WTC11 (cell line): Measurements from ENCODE around the gene RMC1. TPM values are rescaled to one million over a fixed set of nuclear protein-coding genes. Genes with fewer than 3 reads are reported as not detected.
"Not testable (repeated sequence)": the region's sequence is repeated elsewhere in the genome, so short reads cannot be mapped to it uniquely, and the experiment has no call there.

Source experiments
- ATAC-seq: fragments of 200-7000 bp; cut with Tn5 transposase; 2 replicates; pipeline ENCODE4 v1.10.0; 2021; ENCODE audit warnings: mild to moderate bottlenecking, moderate library complexity
- CTCF ChIA-PET: fragments of 300-600 bp; sonication (Branson Sonifier 250); formaldehyde crosslinking; loops from one replicate; lab custom pipeline; 2021; ENCODE audit warnings: antibody characterized with exemption; lab: Charles Lee
- POLR2A ChIA-PET: fragments of 350-600 bp; sonication (Branson Sonifier 250); formaldehyde crosslinking; loops from one replicate; lab custom pipeline; 2021; ENCODE audit warnings: antibody characterized with exemption; lab: Charles Lee
- DNase-seq: peaks from one replicate; pipeline ENCODE4 v3.0.0; 2021; ENCODE audit warnings: low spot score
- H3K27ac Mint-ChIP-seq: 2 replicates; pipeline ENCODE4 v1.8.0; 2021; ENCODE audit warnings: mixed read lengths
- H3K27me3 Mint-ChIP-seq: 2 replicates; pipeline ENCODE4 v1.8.0; 2021; ENCODE audit warnings: low read depth, mild to moderate bottlenecking, moderate library complexity, mixed read lengths
- H3K36me3 Mint-ChIP-seq: 2 replicates; pipeline ENCODE4 v1.8.0; 2021; ENCODE audit warnings: mixed read lengths
- H3K4me1 Mint-ChIP-seq: 2 replicates; pipeline ENCODE4 v1.8.0; 2022; ENCODE audit warnings: mixed read lengths
- H3K4me3 Mint-ChIP-seq: 2 replicates; pipeline ENCODE4 v1.8.0; 2021; ENCODE audit warnings: mild to moderate bottlenecking, moderate library complexity, mixed read lengths
- H3K9me3 Mint-ChIP-seq: 2 replicates; pipeline ENCODE4 v1.8.0; 2021; ENCODE audit warnings: mixed read lengths
- ATF6 ChIP-seq: sonication (generic); formaldehyde crosslinking; IDR thresholded peaks from 2 replicates; pipeline ENCODE4 v1.8.1; 2023; ENCODE audit warnings: mild to moderate bottlenecking, missing genetic modification reagents
- CDX4 ChIP-seq: fragments of 250-450 bp; sonication (Bioruptor Pico); IDR thresholded peaks from 2 replicates; pipeline ENCODE4 v1.9.0; 2021; ENCODE audit warnings: moderate library complexity, mild to moderate bottlenecking, inconsistent platforms, borderline replicate concordance
- NFYB ChIP-seq: sonication (generic); formaldehyde crosslinking; conservative IDR thresholded peaks from 2 replicates; pipeline ENCODE4 v1.8.0; 2022; ENCODE audit warnings: low read depth, missing genetic modification reagents
- NR1H2 ChIP-seq: sonication (generic); formaldehyde crosslinking; IDR thresholded peaks from 2 replicates; pipeline ENCODE4 v1.9.0; 2021; ENCODE audit warnings: mild to moderate bottlenecking, moderate library complexity, missing genetic modification reagents
- TP53 ChIP-seq: sonication (generic); formaldehyde crosslinking; IDR thresholded peaks from 2 replicates; pipeline ENCODE4 v1.8.1; 2023; ENCODE audit warnings: mild to moderate bottlenecking, missing genetic modification reagents
- ZBTB21 ChIP-seq: sonication (generic); formaldehyde crosslinking; IDR thresholded peaks from 2 replicates; pipeline ENCODE4 v1.8.1; 2023; ENCODE audit warnings: mild to moderate bottlenecking, missing genetic modification reagents, borderline replicate concordance
- ZNF317 ChIP-seq: sonication (generic); formaldehyde crosslinking; IDR thresholded peaks from 2 replicates; pipeline ENCODE4 v1.8.1; 2023; ENCODE audit warnings: low read depth, mild to moderate bottlenecking, moderate library complexity, missing genetic modification reagents, borderline replicate concordance
- ZNF396 ChIP-seq: fragments of 250-450 bp; sonication (Bioruptor Pico); IDR thresholded peaks from 2 replicates; pipeline ENCODE4 v1.8.0; 2021; ENCODE audit warnings: mild to moderate bottlenecking, moderate library complexity, borderline replicate concordance
- ZSCAN18 ChIP-seq: fragments of 250-450 bp; sonication (Bioruptor Pico); IDR thresholded peaks from 2 replicates; pipeline ENCODE4 v2.1.2; 2022; ENCODE audit warnings: mild to moderate bottlenecking, moderate library complexity
- total RNA-seq: library from RNA; stranded (reverse); gene quantifications from 3 replicates; pipeline ENCODE4 v1.2.3, GENCODE V29; 2021
- TF ChIP-seq, protein P1 (sequence below): sonication (generic); formaldehyde crosslinking; IDR thresholded peaks from 2 replicates; pipeline ENCODE4 v1.8.0; 2022; ENCODE audit warnings: mild to moderate bottlenecking, missing genetic modification reagents
- TF ChIP-seq, protein P2 (sequence below): fragments of 250-450 bp; sonication (Bioruptor Pico); IDR thresholded peaks from 2 replicates; pipeline ENCODE4 v1.9.0; 2021; ENCODE audit warnings: mild to moderate bottlenecking, borderline replicate concordance

RMC1 gene
- total RNA-seq, 1 experiment from 2014 or later: 15.6 TPM

DNA sequence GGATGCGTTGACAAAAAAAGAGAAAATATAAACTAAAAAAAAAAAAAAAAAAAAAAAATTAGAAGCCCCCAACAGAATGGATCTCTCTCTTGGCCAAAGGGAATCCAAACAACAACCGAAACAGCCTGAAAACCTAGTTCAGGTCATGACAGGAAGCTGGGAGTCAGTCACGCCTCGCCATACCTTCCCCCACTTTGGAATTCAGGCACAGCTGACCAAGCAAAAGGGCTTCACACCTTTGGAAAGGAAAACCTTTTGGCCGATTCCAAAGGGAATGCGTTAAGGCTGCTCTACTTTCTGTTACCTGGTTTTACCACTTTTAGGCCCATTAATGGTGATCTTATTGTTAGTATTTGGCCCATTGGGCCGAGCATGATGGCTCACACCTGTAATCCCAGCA, 17.9 kb upstream of the RMC1 start:
- Mint-ChIP-seq H3K27me3 (no peaks in the 10 kb centered on the region), H3K36me3 (peaks cover 10% of the 10 kb centered on the region), H3K27ac (peak overlapping the region; percentile 49; the same call in 1 of the 2 replicates), H3K9me3 (peaks cover 4% of the 10 kb centered on the region), H3K4me3 (no peak overlapping the region), H3K4me1 (peaks cover 18% of the 10 kb centered on the region)
- DNase-seq (no peak), ATAC-seq (no peak)
- CTCF ChIA-PET: interaction anchor here (0.7 to 3.0 kb wide), 4 partner anchors 9 to 502 kb away, joined by 3 to 34 read pairs (median 5); no protein-coding TSS in a partner anchor
- POLR2A ChIA-PET: no interaction called here
- TF ChIP-seq, protein P1, sequence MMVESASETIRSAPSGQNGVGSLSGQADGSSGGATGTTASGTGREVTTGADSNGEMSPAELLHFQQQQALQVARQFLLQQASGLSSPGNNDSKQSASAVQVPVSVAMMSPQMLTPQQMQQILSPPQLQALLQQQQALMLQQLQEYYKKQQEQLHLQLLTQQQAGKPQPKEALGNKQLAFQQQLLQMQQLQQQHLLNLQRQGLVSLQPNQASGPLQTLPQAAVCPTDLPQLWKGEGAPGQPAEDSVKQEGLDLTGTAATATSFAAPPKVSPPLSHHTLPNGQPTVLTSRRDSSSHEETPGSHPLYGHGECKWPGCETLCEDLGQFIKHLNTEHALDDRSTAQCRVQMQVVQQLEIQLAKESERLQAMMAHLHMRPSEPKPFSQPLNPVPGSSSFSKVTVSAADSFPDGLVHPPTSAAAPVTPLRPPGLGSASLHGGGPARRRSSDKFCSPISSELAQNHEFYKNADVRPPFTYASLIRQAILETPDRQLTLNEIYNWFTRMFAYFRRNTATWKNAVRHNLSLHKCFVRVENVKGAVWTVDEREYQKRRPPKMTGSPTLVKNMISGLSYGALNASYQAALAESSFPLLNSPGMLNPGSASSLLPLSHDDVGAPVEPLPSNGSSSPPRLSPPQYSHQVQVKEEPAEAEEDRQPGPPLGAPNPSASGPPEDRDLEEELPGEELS (CRISPR knock-in tag): no peak
- no peak for TF ChIP-seq ZNF317 (CRISPR knock-in tag)
- TF ChIP-seq NFYB (CRISPR knock-in tag): no peak
- no peak for TF ChIP-seq ZNF396 (CRISPR knock-in tag)
- no peak for TF ChIP-seq ZBTB21 (CRISPR knock-in tag)
- no peak for TF ChIP-seq TP53 (CRISPR knock-in tag)
- TF ChIP-seq CDX4: no peak
- TF ChIP-seq, protein P2, sequence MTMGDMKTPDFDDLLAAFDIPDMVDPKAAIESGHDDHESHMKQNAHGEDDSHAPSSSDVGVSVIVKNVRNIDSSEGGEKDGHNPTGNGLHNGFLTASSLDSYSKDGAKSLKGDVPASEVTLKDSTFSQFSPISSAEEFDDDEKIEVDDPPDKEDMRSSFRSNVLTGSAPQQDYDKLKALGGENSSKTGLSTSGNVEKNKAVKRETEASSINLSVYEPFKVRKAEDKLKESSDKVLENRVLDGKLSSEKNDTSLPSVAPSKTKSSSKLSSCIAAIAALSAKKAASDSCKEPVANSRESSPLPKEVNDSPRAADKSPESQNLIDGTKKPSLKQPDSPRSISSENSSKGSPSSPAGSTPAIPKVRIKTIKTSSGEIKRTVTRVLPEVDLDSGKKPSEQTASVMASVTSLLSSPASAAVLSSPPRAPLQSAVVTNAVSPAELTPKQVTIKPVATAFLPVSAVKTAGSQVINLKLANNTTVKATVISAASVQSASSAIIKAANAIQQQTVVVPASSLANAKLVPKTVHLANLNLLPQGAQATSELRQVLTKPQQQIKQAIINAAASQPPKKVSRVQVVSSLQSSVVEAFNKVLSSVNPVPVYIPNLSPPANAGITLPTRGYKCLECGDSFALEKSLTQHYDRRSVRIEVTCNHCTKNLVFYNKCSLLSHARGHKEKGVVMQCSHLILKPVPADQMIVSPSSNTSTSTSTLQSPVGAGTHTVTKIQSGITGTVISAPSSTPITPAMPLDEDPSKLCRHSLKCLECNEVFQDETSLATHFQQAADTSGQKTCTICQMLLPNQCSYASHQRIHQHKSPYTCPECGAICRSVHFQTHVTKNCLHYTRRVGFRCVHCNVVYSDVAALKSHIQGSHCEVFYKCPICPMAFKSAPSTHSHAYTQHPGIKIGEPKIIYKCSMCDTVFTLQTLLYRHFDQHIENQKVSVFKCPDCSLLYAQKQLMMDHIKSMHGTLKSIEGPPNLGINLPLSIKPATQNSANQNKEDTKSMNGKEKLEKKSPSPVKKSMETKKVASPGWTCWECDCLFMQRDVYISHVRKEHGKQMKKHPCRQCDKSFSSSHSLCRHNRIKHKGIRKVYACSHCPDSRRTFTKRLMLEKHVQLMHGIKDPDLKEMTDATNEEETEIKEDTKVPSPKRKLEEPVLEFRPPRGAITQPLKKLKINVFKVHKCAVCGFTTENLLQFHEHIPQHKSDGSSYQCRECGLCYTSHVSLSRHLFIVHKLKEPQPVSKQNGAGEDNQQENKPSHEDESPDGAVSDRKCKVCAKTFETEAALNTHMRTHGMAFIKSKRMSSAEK (CRISPR knock-in tag): no peak
- no peak for TF ChIP-seq NR1H2 (CRISPR knock-in tag)

- H3K9me3 Mint-ChIP-seq: peaks cover 12% of the 10 kb centered on the region
- TF ChIP-seq ATF6 (CRISPR knock-in tag) (no peak), ZSCAN18 (CRISPR knock-in tag) (no peak)
- ChIA-PET CTCF (interaction anchor here (0.9 to 1.7 kb wide), 2 partner anchors 11 to 29 kb away, joined by 3 to 30 read pairs; no protein-coding TSS in a partner anchor), POLR2A (no interaction called here)
- DNase-seq (no peak), ATAC-seq (peak; percentile 43)
- H3K36me3 Mint-ChIP-seq: no peaks in the 10 kb centered on the region
- no peak overlapping the region for H3K27ac Mint-ChIP-seq
- no peaks in the 10 kb centered on the region for H3K27me3 Mint-ChIP-seq
- H3K4me3 Mint-ChIP-seq: no peak overlapping the region
- peaks cover 17% of the 10 kb centered on the region for H3K4me1 Mint-ChIP-seq
Measured at GRCh38 chr18:23487738-23488570, 15.4 kb upstream of the RMC1 start.

GRCh38 chr18:23489586-23489985, 13.7 kb upstream of the RMC1 start:
- H3K27ac Mint-ChIP-seq, DNase-seq, ATAC-seq, H3K27me3 Mint-ChIP-seq, POLR2A ChIA-PET, H3K36me3 Mint-ChIP-seq, H3K4me3 Mint-ChIP-seq: not testable (repeated sequence)
- peaks cover 11% of the 10 kb centered on the region for H3K4me1 Mint-ChIP-seq
- H3K9me3 Mint-ChIP-seq: peaks cover 12% of the 10 kb centered on the region
- CTCF ChIA-PET: interaction anchor here (1.0 kb wide), 1 partner anchor 9 kb away, joined by 4 read pairs; no protein-coding TSS in a partner anchor
